M059J (cell line): ENCODE results near the gene SLC37A1. TPM values are rescaled to one million over a fixed set of nuclear protein-coding genes. Genes with fewer than 3 reads are reported as not detected.

Experiments
- DNase-seq: peaks from one replicate; pipeline ENCODE4 v3.0.0-alpha.2; 2012; ENCODE audit warnings: low read depth
- total RNA-seq: library from RNA; depleted of rRNA; stranded (reverse); fragments of >200 nt; shearing (Covaris generic); gene quantifications from 2 replicates; pipeline ENCODE4 v1.2.3, GENCODE V29; 2014

The SLC37A1 gene
- total RNA-seq, 1 experiment from 2014 or later = 1.7 TPM

DNA sequence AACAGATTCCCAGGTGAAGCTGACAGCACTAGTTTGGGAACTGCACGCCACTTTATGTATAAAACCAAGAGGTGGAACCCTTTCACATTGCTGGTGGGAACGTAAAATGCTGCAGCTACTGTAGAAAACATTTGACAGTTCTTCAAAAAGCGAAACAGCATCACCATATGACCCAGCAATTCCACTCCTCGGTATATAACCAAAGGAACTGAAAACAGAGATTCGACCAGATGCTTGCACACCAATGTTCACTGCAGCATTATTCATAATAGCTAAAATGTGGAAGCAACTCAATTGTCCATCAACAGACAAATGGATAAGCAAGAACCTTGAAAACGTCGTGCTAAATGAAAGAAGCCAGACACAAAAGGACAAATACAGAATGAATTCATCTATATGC, 35.1 kb upstream of the SLC37A1 start:
- no peak for DNase-seq

GRCh38 chr21:42479582-42479981, 34.1 kb upstream of the SLC37A1 start:
- DNase-seq = no peak

DNA sequence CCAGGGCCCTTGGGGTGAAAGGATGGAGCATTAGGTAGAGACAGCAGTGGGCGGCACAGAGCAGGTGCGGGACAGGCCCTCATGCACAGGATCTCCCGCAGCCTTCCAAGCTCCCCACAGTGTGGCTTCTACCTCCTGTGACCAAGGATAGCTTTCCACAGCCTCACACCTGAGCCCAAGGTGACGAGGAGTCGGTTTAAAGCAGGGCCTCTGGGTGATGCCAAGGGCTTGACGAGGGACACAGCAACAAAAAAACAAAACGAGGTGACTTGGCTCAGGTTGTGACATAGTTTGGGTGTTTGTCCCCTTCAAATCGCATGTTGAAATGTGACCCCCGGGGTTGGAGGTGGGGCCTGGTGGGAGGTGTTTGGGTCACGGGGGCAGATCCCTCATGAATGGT, 32.9 kb upstream of the SLC37A1 start:
- no peak for DNase-seq

GRCh38 chr21:42481169-42481568, 32.5 kb upstream of the SLC37A1 start:
- DNase-seq = no peak

DNA sequence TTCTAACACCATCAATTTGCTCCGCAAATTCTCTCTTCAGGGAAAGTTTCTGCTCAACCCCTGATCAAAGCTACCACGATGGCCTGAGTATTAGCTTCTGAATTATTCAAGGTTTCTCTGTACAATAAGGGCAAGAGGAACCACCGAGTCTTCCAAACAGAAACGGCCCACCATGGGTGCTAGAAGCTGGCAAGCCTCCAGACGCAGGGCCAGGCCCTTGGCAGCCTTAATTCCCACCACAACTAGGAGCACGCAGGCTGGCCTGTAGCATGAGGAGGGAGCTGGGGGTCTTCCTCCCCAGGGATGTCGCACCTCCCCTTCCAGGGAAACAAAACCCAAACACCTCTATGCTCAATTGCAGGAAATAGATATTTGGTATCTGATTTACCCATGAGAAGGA, 28.7 kb upstream of the SLC37A1 start:
- DNase-seq = no peak

- DNase-seq = no peak
These were observed 27.6 kb upstream of the SLC37A1 start for GRCh38 chr21:42486072-42486471.

DNA sequence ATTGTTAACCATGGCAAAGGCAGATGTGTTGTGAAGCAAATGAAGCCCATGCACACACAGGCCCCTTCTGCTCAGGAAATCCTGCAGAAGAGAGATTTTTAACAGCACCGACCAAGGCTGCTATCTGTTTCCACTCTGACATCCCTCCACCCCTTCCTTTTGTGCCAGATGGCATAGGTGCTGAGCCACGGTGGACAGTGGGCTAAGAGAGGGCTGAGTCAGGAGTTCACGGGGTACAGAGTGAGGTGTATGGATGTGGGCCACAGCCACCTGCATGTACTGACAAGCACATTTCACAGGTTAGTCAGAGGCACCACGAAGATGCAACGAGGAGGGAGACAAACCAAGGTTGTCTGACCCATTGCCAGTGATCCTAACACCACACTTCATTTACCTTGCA, 27.1 kb upstream of the SLC37A1 start:
- no peak for DNase-seq

- no peak for DNase-seq
These were observed 24.6 kb upstream of the SLC37A1 start for GRCh38 chr21:42489006-42489563.

DNA sequence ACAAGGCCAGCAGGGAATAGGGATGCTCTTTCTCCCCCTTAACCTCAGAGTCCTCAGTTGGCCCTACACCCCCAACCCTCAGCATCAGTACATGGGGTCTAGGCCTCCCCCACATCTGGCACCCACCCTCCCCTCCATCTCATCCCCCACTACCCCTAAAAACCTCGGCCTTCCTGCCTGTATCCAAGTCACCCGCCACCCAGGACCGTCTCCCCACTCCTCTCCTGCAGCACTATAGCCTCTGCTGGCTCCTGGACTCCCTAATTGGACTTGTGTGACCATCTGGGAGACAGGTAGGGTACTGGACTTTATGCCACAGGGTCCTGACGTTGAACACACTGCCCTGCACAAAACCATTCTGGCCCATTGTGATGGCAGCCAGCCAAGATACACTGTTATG, 23.7 kb upstream of the SLC37A1 start:
- DNase-seq = no peak

- no peak for DNase-seq
These were observed 22.9 kb upstream of the SLC37A1 start for GRCh38 chr21:42490720-42491119.

GRCh38 chr21:42491328-42491727, 22.3 kb upstream of the SLC37A1 start:
- no peak for DNase-seq

- DNase-seq = no peak
These were observed 21.5 kb upstream of the SLC37A1 start for GRCh38 chr21:42492201-42492600.

DNA sequence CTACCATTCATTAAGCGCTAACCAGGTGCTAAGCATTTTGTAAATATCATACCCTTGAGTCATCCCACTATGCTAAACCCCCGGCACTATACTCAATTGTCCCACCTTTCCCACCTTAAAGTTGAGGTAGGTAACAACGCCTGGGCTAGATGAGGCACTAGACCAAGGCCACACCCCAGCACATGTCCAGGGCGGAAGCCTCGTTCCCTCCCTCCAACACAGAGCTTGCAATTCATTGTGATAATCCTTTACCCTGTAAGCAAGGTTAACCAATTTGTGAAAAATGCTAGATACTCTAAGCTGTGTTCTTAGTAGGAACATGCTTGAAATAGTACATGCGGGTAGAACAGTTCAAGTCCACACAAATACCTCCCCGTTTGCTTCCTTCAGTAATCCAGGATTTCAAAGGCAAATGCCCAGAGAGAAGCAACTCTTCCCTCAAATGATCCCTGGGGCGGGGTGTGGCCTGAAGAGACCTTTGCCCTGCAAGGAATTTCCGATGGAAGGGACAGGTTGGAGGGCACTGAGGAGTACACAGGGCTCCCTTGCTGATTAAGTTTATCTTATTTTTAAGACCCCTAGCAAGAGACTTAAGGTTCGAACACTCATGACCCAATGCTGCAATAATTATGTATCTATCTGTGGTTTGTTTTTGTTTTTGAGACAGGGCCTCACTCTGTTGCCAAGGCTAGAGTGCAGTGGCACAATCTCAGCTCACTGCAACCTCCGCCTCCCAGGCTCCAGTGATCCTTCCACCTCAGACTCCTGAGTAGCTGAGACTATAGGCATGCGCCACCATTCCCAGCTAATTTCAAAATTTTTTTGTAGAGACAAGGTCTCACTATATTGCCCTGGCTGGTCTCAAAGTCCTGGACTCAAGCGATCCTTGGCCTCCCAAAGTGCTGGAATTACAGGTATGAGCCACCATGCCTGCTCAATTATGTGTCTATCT, 20.3 kb upstream of the SLC37A1 start:
- DNase-seq = no peak

DNA sequence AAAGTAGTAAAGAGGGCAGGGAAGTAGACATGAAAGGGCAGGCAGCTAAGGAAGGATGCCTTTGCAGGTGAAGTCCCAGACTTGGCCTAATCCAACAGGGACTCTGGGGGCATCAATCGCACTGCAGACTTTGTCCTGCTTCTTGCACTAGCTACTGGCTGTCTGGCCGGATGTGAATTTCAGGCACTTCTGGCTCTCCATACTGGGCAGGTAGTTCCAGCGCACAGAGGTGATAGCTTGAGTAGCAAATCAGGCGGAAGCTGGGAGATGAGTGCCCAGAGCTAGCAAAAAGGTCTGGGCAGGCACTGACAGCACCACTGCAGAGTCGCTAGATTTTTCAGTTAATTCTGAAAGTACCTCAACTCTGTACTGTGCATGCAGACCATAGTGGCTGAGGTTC, 18.6 kb upstream of the SLC37A1 start:
- DNase-seq = no peak

GRCh38 chr21:42495765-42496119, 17.9 kb upstream of the SLC37A1 start:
- no peak for DNase-seq

DNA sequence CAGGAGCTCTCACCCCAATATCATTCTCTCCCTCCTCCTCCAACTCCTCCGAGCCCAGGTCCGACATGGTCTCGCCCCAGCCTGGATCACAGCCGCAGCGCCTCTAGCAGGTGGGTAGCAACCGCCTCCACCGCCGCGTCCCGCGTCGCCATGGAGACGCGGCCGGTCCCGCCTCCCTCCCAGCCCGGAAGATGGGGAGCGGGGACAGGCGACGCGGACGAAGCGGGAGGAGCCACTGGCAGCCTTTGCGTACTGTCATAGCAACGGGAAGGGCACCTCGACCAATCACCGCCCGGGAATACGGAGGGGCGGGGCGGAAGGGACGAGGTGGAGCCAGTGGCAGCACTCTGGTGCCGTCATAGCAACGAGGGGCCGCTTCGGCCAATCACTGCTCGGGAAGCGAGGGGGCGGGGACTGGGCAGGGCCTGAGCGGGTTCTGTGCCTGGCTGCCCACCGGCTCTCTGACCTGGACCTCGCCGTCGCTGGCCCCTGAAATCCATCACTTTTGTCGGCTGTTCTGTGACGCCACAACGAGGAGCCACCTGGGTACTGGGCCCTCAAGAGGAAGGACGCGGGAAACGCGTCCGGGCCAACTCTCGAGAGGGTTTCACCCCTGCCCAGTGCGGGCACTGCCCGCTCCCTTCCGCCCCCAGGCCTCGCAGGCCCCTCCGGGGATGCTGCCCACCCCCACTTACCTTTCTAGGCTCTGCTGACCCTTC, 17.4 kb upstream of the SLC37A1 start, which contains the start of gene RSPH1:
RSPH1 (minus strand) TSS at position 105 of the 719 bp plus-strand sequence; CDS start at position 67, 38 bp downstream.
- DNase-seq = peak; percentile 99

GRCh38 chr21:42496839-42497202, 16.8 kb upstream of the SLC37A1 start:
- DNase-seq = no peak

DNA sequence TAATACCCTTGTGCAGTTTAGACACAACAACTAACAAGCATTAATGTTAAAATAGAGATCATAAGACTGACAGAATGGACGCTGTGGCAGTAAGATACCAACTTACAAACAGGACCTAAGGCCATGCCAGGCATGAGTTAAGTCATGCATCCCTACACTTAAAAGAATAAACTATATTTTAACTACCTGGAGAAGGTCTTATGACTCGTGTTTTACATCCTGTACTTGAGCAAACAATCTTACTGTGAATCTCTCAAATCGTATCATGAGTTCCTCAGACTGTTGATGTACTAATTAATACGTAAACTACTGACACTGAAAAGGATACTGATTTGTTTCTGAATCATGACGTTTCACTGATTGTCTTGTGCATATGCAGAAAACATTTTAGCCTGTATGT, 15.6 kb upstream of the SLC37A1 start:
- no peak for DNase-seq

DNA sequence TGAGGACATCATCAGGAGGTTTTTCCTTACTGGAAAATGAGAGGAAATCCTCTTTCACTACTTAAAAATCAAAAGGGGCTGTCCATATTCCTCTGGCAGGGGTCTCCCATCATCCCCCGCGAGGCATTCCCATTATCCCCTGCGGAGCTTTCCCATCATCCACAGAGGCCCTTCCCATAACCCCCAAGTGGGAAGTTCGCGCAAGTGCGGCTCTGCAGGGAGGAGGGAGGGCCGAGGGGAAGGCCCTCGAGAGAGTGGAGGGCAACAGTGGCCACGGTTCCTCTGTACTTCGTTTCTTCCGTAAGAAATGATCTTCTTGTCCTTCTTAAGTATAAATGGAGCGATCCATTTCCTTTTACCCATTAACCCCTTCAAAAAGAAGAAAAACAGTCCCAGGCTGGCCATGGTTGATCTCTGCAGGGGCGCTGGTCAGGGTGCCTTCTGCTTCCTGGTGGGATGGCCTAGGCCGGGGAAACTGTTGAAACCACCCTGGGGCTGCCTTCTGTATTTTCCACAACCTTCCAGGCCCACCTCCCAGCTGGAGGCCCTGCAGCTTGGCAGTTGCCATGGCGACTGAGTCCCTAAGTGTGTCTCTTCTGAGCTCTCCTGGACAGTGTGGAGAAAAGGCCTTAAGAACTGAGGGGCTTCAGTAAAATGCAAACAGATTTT, 14.1 kb upstream of the SLC37A1 start:
- DNase-seq = no peak

- DNase-seq = no peak
These were observed 13.4 kb upstream of the SLC37A1 start for GRCh38 chr21:42500225-42500624.

DNA sequence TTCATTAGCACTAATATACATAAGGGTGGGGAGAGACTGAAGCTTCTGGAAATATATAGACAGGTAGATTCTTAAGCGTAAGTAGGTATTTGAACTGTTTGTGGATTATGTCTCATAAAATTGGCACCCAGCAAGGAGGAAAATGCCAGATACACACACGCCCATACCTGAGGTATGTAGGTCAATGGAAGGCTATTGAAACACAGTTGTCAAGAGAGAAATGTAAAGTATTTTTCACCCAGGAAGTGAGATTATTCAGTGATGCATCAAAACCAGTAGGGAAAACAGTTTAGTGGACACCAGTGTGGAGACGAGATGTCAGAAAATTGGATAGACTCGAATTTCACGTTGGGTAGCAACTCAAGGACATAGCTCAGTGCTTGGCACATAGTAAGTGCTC, 12.9 kb upstream of the SLC37A1 start:
- DNase-seq = no peak

GRCh38 chr21:42503711-42504110, 9.9 kb upstream of the SLC37A1 start:
- no peak for DNase-seq
